Kidney capillary endothelial cell (primary cell): ENCODE measurements around the gene ADGRV1.

ENCODE experiments used
- DNase-seq: peaks from one replicate; pipeline ENCODE4 v3.0.0-alpha.2; 2018; ENCODE audit warnings: low spot score

The ADGRV1 gene

GRCh38 chr5:91139572-91140200 is 581.1 kb downstream of the ADGRV1 start:
- DNase-seq: no peak

DNA sequence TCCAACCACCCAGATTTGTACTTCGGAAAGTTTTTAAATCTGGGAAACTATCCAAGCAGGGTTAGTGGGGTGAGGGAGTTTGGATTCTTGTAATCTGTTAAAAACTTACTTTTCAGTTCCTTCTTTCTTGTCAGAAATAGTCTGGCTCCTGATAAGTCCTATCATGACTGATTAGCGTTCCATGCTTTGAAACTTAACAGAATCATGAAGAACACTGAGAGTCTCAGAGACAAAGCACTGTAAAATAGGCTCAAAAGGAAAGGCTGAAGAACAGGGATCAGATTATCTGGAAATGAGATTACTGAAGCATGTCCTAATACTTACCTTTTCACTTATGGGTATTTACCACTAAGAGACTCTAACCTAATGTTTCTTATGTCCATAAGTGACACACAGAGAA is 582.1 kb downstream of the ADGRV1 start:
- DNase-seq: no peak

GRCh38 chr5:91141642-91142041 is 583.0 kb downstream of the ADGRV1 start:
- DNase-seq: no peak

GRCh38 chr5:91142386-91142785 is 583.8 kb downstream of the ADGRV1 start:
- no peak for DNase-seq

GRCh38 chr5:91142819-91143218 is 584.2 kb downstream of the ADGRV1 start:
- no peak for DNase-seq

DNA sequence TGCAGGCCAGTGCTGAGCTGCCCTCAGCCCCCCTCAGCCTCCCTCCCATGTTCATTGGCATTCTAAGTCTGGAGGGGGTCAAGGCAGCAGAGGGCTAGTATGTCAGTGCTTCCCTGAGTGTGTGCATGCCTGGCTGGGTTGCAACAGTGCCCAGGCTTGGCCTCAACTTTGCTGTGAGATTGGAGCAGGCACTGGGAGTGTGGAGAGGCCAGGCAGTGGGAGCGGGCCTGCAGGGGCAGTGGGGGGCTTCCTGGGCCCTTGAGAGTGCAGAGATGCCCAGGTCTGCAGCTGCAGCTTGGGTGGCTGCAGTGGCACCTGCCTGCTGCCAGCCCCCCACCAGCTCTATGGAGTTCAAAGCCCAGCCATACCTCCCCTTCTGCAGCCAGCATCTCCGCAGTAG is 585.2 kb downstream of the ADGRV1 start:
- no peak for DNase-seq

DNA sequence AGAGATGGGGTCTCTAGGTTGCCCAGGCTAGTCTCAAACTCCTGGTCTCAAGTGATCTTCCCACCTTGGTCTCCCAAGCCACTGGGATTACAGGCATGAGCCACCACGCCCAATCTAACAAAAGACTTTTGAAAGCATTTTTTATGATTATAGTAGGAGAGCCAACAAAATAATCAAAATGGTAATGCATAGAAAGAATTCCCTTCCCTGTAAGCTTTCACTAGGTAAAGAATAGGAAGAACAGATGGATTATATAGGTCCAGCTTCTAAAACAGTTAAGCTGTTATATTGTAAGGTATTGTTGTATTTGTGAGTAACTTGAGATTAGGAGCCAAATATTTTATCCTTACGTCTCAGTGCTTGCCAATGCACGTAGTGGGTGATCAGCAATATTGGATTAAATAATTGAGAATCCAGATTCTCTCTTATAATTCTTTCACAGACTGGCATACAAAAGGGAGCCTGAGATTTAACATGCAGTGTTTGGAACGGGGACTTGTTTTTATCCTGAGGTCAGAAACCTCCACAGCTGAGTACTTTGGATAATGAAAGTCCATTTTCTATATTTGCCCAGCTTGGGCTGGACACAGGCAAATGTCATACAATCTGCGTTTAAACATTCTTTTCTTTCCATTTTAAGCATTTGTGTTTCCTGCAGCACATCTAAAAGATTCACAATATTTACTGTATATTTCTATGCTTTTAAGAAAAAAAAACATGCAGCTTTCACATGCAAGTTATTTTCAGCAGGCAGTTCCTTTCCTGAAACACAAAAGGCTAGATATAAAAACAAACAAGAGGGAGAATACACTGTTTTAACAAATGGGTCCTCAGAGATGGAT is 586.1 kb downstream of the ADGRV1 start:
- DNase-seq: no peak

DNA sequence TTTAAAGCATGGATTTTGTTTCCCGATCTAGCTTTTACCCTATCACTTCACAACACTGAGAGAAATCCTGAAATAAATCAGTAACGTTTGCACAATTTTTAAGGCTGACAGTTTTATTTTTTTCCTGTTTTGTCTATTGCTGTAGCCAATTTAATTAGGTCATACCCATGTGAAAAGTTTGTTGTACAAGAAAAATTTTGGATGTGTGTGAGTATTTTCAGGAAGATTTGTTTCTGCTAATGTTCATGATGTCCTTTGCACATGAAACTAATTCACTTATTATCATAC is 586.7 kb downstream of the ADGRV1 start:
- no peak for DNase-seq

GRCh38 chr5:91146230-91146629 is 587.6 kb downstream of the ADGRV1 start:
- no peak for DNase-seq

DNA sequence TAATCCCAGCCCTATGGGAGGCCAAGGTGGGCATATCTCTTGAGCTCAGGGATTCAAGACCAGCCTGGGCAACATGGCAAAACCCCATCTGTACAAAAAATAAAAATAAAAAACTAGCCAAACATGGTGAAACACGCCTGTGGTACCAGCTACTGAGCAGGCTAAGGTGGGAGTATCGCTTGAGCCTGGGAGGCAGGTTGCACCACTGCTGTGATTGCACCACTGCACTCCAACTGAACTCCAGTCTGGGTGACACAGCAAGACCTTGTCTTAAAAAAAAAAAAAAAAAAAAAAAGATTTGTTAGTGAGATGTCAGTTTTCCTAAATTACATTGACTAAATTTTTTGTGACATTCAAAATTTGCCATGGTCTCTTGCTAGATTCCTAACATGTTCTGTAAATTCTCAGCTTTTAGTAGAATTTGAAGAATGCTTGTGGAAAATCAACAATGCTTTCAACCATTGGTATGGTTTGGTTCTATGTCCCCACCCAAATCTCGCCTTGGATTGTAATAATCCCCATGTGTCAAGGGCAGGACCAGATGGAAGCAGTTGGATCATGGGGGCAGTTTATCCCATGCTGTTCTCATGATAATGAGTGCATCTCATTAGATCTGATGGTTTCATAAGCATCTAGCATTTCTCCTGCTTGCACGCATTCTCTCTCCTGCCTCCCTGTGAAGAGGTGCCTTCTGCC is 588.5 kb downstream of the ADGRV1 start:
- DNase-seq: no peak

GRCh38 chr5:91150234-91150633 is 591.6 kb downstream of the ADGRV1 start:
- DNase-seq: no peak

- DNase-seq: no peak
Measured at GRCh38 chr5:91150636-91151035, 592.0 kb downstream of the ADGRV1 start.

DNA sequence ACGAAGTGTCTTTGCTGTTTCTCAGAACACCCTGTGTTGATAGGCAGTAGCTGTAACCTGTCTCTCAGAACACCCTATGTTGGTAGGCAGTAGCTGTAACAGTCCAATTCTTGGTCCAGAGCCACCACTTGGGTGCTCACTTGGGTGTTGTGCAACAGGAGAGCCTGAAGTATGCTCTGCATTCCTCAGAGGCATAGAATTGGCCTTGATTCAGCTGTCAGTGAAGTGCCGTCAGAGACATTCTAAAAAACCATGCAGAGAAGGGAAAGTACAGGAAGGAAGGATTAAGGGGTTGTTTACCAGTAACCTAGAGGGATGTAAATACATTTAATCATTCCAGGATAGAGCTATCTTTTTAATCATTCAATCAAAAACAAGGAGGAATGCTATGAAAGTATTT is 593.4 kb downstream of the ADGRV1 start:
- no peak for DNase-seq

GRCh38 chr5:91154338-91154737 is 595.7 kb downstream of the ADGRV1 start:
- DNase-seq: no peak

DNA sequence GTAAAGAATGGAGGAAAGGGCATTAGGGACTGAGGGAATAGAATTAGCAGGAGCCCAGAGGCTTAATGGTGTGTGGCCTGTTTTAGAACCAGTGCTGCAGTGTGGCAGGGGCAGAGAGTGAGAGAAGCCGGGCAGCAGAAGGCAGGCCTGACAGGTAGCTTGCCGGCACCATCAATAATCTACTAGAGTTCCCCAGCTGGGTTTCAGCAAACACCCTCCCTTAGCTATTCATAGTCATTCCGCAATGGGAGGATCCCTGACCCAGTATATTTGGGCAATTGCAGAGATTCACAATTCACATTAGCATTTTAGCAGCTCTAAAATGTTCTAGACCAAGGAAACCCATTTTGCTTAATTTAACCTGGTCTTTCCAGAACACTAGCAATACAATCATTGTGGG is 596.7 kb downstream of the ADGRV1 start:
- DNase-seq: no peak

DNA sequence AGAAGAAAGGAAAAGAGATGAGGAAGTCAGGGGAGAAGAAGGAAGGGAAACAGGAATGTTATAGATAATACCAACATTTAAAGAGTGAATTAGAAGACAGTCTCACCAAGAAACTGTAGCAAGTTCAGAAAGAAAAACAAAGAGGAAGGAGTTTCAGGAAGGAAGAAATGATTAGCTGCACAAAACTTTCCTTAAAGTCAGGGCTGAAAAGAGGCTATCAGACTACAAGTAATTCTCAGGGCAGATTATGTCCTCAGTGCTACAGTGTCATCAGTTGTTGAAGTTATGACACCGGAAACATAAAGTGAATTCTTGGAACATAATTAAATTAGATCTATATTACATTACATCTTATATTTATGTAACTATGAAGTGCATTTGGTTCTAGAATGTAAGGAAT is 597.6 kb downstream of the ADGRV1 start:
- DNase-seq: no peak

- no peak for DNase-seq
Measured at GRCh38 chr5:91158011-91158410, 599.4 kb downstream of the ADGRV1 start.

DNA sequence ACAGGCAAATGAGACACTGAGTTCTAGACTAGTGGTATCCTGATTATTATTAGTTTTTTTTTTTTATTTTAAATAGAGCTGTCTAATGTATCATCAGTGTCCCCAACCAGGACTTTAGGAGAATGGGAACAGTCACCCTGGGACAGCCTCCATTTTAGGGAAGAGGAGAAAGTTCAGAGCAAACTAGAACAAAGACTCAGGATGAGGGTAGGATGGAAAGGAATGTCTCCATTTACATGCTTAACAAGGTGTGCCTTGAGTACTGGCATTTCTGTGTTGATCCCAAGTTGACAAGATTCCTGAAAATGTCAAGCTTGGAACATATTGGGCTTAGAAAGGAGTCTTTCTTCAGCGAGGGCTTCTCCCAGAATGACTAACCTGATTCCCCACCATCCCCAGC is 601.0 kb downstream of the ADGRV1 start:
- no peak for DNase-seq

DNA sequence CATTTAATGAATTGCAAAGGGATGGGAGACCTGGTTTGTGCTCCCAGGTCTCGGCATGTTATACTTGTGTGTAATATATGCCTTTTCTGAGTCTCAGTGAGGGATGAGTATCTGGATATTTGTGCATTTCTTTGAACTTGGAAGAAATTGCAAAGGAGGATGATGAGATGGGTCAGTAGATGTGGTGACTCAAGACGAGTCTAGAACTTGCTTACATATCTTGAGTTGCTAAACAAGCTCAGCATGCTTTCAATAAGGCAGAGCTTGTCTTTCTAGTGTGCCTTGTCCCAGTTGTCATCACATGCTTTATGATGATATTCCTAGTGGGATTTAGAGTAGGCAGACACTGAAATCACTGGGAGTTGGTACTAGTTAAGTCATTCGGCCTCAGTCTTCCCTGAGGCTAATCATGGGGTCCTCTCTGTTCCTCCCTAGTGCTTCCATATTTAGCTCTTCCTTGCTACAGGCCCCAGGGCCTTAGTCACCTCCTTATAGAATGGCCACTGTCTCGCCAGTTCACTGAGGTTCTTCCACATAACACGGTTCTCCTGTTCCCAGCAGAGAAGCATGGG is 602.2 kb downstream of the ADGRV1 start:
- no peak for DNase-seq

DNA sequence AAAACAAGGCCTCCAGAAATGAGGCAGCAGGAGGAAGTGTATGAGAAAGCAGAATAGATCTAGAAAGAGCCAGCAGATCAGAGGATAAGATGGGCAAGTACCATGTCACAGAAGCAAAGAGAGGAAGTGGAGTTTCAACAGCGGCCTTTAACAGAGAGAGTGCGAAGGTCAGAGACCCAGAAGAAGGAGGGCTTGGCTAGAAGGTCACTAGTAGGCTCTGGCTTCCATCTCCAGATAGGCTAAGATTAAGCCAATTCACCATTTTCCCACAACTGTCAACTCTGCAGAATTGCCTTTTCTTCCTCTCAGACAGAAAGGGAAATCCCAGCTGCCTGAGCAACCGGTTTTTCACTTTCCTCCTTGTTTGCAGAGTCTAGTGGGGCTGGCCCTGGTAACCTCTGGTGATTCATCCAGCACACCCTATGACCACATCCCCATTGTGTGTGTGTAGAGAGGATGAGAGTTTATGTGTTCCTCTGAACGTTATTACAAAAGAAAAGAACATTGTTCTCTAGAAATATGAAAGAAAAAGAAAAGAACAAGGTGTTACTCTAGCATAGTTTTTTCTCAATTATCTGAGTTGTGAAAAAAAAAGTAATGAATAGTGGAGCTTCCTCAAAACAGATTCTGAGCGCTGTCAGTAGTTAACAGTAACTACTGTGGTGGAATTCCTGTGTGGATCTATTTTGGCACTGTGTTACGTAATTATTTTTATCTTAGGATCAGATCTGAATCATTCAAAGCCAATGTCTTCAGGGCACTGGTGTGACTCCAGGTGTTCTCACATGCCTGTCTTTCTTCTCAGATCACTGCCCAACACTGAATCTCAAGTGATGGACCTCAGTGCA is 604.2 kb downstream of the ADGRV1 start:
- peak; percentile 92 for DNase-seq

GRCh38 chr5:91164424-91164823 is 605.8 kb downstream of the ADGRV1 start:
- no peak for DNase-seq
